Right kidney (tissue), 9 donors: ENCODE measurements around the gene RIMBP3B.
"Not testable (repeated sequence)": the region's sequence is repeated elsewhere in the genome, so short reads cannot be mapped to it uniquely, and the experiment has no call there.

Source experiments
- DNase-seq: peaks from one replicate; pipeline ENCODE4 v3.0.0-alpha.2; 2016
- long read RNA-seq, 8 donors: transcript quantifications; one replicate each; lab custom pipeline, GENCODE V29; 2026

RIMBP3B gene, protein sequence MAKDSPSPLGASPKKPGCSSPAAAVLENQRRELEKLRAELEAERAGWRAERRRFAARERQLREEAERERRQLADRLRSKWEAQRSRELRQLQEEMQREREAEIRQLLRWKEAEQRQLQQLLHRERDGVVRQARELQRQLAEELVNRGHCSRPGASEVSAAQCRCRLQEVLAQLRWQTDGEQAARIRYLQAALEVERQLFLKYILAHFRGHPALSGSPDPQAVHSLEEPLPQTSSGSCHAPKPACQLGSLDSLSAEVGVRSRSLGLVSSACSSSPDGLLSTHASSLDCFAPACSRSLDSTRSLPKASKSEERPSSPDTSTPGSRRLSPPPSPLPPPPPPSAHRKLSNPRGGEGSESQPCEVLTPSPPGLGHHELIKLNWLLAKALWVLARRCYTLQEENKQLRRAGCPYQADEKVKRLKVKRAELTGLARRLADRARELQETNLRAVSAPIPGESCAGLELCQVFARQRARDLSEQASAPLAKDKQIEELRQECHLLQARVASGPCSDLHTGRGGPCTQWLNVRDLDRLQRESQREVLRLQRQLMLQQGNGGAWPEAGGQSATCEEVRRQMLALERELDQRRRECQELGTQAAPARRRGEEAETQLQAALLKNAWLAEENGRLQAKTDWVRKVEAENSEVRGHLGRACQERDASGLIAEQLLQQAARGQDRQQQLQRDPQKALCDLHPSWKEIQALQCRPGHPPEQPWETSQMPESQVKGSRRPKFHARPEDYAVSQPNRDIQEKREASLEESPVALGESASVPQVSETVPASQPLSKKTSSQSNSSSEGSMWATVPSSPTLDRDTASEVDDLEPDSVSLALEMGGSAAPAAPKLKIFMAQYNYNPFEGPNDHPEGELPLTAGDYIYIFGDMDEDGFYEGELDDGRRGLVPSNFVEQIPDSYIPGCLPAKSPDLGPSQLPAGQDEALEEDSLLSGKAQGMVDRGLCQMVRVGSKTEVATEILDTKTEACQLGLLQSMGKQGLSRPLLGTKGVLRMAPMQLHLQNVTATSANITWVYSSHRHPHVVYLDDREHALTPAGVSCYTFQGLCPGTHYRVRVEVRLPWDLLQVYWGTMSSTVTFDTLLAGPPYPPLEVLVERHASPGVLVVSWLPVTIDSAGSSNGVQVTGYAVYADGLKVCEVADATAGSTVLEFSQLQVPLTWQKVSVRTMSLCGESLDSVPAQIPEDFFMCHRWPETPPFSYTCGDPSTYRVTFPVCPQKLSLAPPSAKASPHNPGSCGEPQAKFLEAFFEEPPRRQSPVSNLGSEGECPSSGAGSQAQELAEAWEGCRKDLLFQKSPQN (N-terminal part only)
- long read RNA-seq, donor 1, result 0 reads
- long read RNA-seq, donor 2, result 0 reads
- long read RNA-seq, donor 3, result 0 reads
- long read RNA-seq, donor 4, result 0 reads
- long read RNA-seq, donor 5, result 0 reads
- long read RNA-seq, donor 6, full-length matches to known transcripts, result 1 of 1 reads
- long read RNA-seq, donor 6, partial matches to known transcripts, result 0 of 1 reads
- long read RNA-seq, donor 6, other reads (novel, unspliced or antisense), result 0 of 1 reads
- long read RNA-seq, donor 7, result 0 reads
- long read RNA-seq, donor 8, result 0 reads

GRCh38 chr22:21383701-21384467 is at the start of gene RIMBP3B:
Gene RIMBP3B, plus strand, starts transcription at chr22:21383751. Its CDS starts 108 bp downstream, at chr22:21383859.
- DNase-seq, result not testable (repeated sequence)

DNA sequence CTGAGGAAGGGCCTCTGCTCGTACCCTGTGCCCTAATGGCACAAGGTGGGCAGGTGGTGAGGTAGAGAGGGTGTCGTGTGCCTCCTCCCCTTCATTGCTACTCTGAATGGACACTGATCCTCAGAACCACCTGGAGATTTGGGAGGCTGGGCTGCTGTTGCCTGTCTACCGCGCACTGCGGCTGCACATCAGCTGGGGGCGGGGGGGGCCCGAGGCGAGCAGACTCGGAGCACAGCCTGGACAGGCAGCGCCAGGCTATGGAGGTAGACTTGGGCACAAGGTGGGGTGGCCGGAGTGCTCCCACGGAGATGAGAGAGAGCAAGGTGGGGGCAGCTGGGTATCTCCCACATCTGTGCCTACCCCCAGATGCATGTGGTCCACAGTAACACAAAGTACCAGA is 26.0 kb upstream of the RIMBP3B start:
- DNase-seq, result not testable (repeated sequence)

- not testable (repeated sequence) for DNase-seq
These were observed 23.0 kb upstream of the RIMBP3B start for GRCh38 chr22:21360525-21360924.

GRCh38 chr22:21362473-21362872 is 21.1 kb upstream of the RIMBP3B start:
- not testable (repeated sequence) for DNase-seq

- not testable (repeated sequence) for DNase-seq
These were observed 20.5 kb upstream of the RIMBP3B start for GRCh38 chr22:21363061-21363460.

DNA sequence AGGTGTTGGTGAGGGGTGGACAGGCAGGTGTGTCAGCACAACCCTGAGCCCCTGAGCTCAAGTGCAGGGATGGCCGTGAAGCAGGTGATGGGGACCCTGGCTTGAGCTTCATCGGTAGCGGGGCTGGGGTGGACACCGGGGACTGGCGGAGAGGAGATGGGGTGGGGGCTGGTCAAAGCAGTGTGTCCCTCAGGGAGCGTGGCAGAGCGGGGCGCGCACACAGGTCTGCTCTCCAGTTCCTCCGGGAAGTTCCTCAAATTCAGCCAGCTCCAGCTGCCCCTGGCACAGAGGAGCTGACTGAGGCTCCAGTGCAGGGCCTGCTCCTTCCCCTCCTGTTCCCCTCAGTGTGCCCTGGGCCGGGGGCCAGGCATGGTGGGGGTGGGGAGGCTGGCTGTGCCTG is 19.7 kb upstream of the RIMBP3B start:
- DNase-seq, result not testable (repeated sequence)

GRCh38 chr22:21364362-21364761 is 19.2 kb upstream of the RIMBP3B start:
- not testable (repeated sequence) for DNase-seq

DNA sequence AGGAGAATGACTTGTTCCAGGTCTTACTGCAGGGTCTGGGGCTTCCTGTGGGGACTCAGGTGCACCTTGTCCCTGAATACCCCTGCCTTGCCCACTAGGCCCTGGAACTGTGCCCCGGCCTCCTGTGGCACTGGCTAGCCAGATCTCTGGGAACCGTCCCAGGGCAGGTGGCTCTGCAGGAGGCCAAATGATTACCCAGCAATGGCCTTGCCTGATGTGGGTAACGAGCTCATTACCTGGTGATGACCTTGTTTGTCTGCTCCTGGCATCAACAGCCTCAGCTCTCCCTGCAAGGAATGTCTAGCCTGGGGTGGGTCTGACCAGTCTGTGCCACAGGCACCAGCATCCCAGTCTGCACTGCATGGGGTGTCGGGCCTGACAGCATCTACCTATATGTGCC is 18.2 kb upstream of the RIMBP3B start:
- not testable (repeated sequence) for DNase-seq

- DNase-seq, result not testable (repeated sequence)
These were observed 14.8 kb upstream of the RIMBP3B start for GRCh38 chr22:21368603-21369310.

GRCh38 chr22:21375880-21376279 is 7.7 kb upstream of the RIMBP3B start:
- DNase-seq, result not testable (repeated sequence)

DNA sequence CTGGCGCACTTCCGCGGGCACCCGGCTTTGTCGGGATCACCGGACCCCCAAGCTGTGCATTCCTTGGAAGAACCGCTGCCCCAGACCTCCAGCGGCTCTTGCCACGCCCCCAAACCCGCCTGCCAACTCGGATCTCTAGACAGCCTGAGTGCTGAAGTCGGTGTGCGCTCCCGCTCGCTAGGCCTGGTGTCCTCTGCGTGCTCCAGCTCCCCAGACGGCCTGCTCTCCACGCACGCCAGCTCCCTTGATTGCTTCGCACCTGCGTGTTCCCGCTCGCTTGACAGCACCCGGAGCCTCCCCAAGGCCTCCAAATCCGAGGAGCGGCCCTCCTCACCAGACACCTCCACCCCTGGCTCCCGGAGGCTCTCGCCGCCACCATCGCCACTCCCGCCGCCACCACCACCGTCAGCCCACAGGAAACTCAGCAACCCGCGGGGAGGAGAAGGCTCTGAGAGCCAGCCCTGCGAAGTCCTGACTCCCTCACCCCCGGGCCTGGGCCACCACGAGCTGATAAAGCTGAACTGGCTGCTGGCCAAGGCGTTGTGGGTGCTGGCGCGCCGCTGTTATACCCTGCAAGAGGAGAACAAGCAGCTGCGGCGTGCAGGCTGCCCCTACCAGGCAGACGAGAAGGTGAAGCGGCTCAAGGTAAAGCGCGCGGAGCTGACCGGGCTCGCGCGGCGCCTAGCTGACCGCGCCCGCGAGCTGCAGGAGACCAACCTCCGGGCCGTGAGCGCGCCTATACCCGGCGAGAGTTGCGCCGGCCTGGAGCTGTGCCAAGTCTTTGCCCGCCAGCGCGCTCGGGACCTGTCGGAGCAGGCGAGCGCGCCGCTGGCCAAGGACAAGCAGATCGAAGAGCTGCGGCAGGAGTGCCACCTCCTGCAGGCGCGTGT is 1.2 kb downstream of the RIMBP3B start:
- not testable (repeated sequence) for DNase-seq

DNA sequence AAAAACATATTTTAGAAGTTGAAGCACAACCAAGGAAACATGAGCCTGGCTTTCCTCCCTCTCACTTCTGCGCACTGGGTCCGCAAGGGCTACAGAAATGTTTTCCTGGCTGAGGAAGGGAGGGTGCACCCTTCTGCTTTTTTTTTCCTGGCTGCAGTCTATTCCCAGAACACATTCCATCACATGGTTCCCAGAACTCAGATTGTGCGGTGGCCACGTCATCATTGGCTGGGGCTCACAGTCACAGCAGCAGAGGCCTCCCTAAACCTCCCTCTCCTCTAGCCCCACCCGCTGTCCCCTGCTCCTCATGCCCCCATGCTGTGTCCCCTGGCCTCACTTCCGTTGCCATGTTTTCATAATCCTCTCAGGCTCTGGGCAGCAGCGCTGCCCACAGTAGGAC is 5.9 kb downstream of the RIMBP3B start:
- not testable (repeated sequence) for DNase-seq

DNA sequence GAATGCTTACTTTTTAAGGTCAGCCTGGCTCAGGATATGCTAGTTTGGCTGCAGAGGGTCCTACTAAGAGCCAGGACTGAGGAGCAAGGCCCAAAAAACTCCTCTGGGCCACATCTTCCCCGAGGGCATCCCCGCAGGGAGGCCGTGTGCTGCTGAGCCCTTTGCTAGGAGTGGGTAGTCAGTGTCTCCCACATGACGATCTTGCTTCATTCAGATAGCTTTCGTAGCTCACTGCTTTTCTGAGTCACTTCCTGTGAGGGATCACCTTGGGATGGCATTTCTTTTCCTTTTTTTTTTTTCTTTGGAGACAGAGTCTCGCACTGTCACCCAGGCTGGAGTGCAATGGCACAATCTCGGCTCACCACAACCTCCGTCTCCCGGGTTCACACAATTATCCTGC is 6.5 kb downstream of the RIMBP3B start:
- DNase-seq, result not testable (repeated sequence)

GRCh38 chr22:21394613-21395012 is 11.1 kb downstream of the RIMBP3B start:
- not testable (repeated sequence) for DNase-seq

DNA sequence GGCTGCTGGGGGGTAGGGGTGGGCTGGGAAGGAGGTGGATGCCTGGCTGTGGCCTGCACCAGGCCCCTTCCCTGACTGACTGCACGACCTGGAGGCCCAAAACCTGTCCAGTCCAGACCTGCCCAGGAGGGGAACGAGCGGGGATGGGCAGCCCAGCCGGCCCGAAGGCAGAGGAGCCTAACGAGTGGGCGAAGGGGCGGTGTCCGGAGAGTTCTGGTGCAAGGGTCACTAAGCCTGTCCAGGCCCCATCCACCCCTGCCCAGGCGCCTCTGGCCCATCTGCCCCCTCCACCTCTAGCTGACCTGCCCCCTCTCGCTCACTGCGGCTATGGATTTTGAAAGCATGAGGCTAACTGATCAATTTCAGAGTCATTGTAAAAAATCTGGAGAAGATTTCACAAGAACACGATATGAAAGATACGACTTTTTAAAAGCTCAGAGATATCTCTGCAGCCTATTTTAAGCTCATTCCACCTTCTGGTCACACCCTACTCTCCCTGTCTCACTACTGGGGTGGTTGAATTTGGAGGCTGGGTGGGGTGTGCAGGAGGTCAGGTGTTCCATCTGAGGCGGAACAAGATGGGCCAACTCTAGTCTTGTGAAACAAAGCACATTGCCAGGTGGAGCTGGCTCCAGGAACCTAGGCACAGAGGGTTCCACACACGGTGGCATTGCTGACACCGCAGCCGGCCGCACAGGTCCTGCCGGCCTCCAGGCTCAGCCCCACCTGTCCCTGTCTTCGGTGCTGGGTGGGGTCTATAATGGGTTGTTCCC is 17.8 kb downstream of the RIMBP3B start:
- DNase-seq, result not testable (repeated sequence)

GRCh38 chr22:21402763-21403314 is 19.3 kb downstream of the RIMBP3B start:
- not testable (repeated sequence) for DNase-seq

DNA sequence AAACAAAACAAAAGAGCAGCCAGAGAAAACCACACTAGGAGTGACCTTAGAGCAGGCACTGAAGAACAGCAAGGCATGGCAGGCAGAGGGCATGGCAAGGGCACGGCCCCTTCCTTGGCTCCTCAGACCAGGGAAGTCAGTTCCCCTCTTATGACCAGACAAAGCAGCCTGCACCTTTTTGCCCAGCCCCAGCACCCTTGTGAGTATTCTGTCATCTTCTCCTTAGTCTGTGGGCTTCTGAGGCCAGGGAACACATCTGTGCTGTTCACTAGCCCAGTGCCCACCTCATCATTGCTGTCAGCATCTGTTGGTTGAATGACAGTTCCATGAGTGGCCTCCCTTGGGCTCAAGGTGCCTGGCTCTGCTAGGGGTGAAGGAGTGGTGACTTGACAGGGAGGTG is 23.6 kb downstream of the RIMBP3B start:
- not testable (repeated sequence) for DNase-seq

DNA sequence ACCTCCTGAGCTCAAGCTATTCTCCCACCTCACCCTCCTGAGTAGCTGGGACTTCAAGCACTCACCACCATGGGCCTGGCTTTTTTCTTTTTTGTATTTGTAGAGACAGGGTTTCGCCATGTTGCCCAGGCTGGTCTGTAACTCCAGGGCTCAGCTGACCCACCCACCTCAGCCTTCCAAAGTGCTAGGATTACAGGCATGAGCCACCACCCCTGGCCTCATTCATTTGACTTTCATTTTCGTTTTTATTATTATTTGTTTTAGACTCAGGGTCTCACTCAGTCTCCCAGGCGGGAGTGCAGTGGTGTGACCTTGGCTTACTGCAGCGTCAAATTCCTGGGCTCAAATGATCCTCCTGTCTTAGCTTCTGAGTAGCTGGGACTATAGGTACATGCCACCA is 24.2 kb downstream of the RIMBP3B start:
- not testable (repeated sequence) for DNase-seq
